Keratinocyte (primary cell): ENCODE results near the gene YY2. TPM values are rescaled to one million over a fixed set of nuclear protein-coding genes. Genes with fewer than 3 reads are reported as not detected.
A peak's percentile ranks its signal among the peaks of the same experiment; 100 is the strongest.

Experiments
- DNase-seq: peaks from one replicate; pipeline ENCODE4 v3.0.0-alpha.2; 2011; ENCODE audit warnings: low read depth, missing footprints, low spot score
- FAIRE-seq: peaks from 2 replicates; lab custom pipeline; 2011; peaks lifted over from hg19 to GRCh38; lab: Jason Lieb, UNC
- H2AFZ ChIP-seq: 2 replicates; pipeline ENCODE4 v1.6.0; 2012; ENCODE audit warnings: low read length, control low read depth, inconsistent platforms; ENCODE audit not compliant: control insufficient read depth
- H3K27ac ChIP-seq: 2 replicates; pipeline ENCODE4 v1.5.1; 2011; ENCODE audit warnings: low read length; ENCODE audit not compliant: control insufficient read depth, insufficient read depth
- H3K27me3 ChIP-seq: 3 replicates; pipeline ENCODE4 v1.6.0; 2011; ENCODE audit warnings: low read length; ENCODE audit not compliant: control insufficient read depth, insufficient read depth; ENCODE audit errors: extremely low read depth
- H3K36me3 ChIP-seq, 2 experiments: 2 replicates in 1 of 2; 3 replicates in 1 of 2; pipeline ENCODE4 v1.5.1; 2011; ENCODE audit warnings: low read length in 2 of 2, mild to moderate bottlenecking in 1 of 2; ENCODE audit not compliant: control insufficient read depth in 2 of 2, insufficient read depth in 2 of 2; ENCODE audit errors: extremely low read depth in 1 of 2
- H3K4me1 ChIP-seq: 3 replicates; pipeline ENCODE4 v1.5.1; 2011; ENCODE audit warnings: low read length; ENCODE audit not compliant: control insufficient read depth, insufficient read depth; ENCODE audit errors: extremely low read depth
- H3K4me2 ChIP-seq: 3 replicates; pipeline ENCODE4 v1.6.0; 2011; ENCODE audit warnings: low read depth, low read length; ENCODE audit not compliant: control insufficient read depth, insufficient read depth; ENCODE audit errors: extremely low read depth
- H3K4me3 ChIP-seq, 3 experiments: fragments of 200-600 bp in 1 of 3; sonication (generic) in 1 of 3; 2 replicates in 2 of 3; 3 replicates in 1 of 3; pipeline ENCODE4 v1.5.1; 2011 to 2016; ENCODE audit warnings: low read length in 3 of 3, mild to moderate bottlenecking in 3 of 3, control low read depth in 2 of 3, inconsistent platforms in 1 of 3, low read depth in 1 of 3, mixed read lengths in 1 of 3, mixed run types in 1 of 3, moderate library complexity in 1 of 3; ENCODE audit not compliant: control insufficient read depth in 2 of 3, insufficient read depth in 2 of 3; ENCODE audit errors: extremely low read depth in 1 of 3
- H3K79me2 ChIP-seq: 2 replicates; pipeline ENCODE4 v1.6.0; 2012; ENCODE audit warnings: low read length; ENCODE audit not compliant: control insufficient read depth, insufficient read depth
- H3K9ac ChIP-seq: 3 replicates; pipeline ENCODE4 v1.6.0; 2011; ENCODE audit warnings: low read length; ENCODE audit not compliant: control insufficient read depth, insufficient read depth; ENCODE audit errors: extremely low read depth
- H3K9me1 ChIP-seq: 3 replicates; pipeline ENCODE4 v1.6.0; 2011; ENCODE audit warnings: low read length; ENCODE audit not compliant: control insufficient read depth, insufficient read depth; ENCODE audit errors: extremely low read depth
- H3K9me3 ChIP-seq: 2 replicates; pipeline ENCODE4 v1.5.1; 2012; ENCODE audit warnings: low read depth, low read length; ENCODE audit not compliant: control insufficient read depth
- H4K20me1 ChIP-seq: 3 replicates; pipeline ENCODE4 v1.6.0; 2011; ENCODE audit warnings: low read length; ENCODE audit not compliant: control insufficient read depth, insufficient read depth; ENCODE audit errors: extremely low read depth
- EZH2 ChIP-seq: IDR thresholded peaks from one replicate; pipeline ENCODE4 v1.6.1; 2012; ENCODE audit warnings: inconsistent platforms, mild to moderate bottlenecking, low read length, moderate library complexity
- dilution Hi-C: fragments of 300-500 bp; cut with MboI; formaldehyde crosslinking; loops from one replicate; pipeline ENCODE4 v1.7.0; 2020; ENCODE audit warnings: low sequenced_read_pairs; ENCODE audit not compliant: extremely low pct_ligation_motif_present
- polyA plus RNA-seq, 5 experiments: library from polyadenylated mRNA; depleted of rRNA in 3 of 5; stranded (reverse) in 3 of 5; stranded (forward) in 1 of 5; unstranded in 1 of 5; fragments of >200 nt; gene quantifications; 1 replicate in 1 of 5; 2 replicates in 3 of 5; 3 replicates in 1 of 5; pipeline versions ENCODE4 v1.2.1 to v1.2.3, GENCODE V29; 2011 to 2012; ENCODE audit warnings: missing spikeins in 2 of 5, low read depth in 1 of 5, low replicate concordance in 1 of 5
- TF ChIP-seq, protein P1 (sequence below), 3 experiments: IDR thresholded peaks in 1 of 3; conservative IDR thresholded peaks in 1 of 3; optimal IDR thresholded peaks in 1 of 3; 2 replicates in 2 of 3; 3 replicates in 1 of 3; pipeline versions ENCODE3 to v1.5.1; 2011; ENCODE audit warnings: low read length in 3 of 3, mild to moderate bottlenecking in 3 of 3, moderate library complexity in 2 of 3, control low read depth in 1 of 3, inconsistent platforms in 1 of 3; ENCODE audit not compliant: insufficient read depth in 2 of 3; ENCODE audit errors: extremely low read depth in 1 of 3

Gene YY2
- polyA plus RNA-seq, 1 donor (not counting 4 experiments of a cell fraction or from before 2014, with no cell fraction given) = 1.2 TPM

DNA sequence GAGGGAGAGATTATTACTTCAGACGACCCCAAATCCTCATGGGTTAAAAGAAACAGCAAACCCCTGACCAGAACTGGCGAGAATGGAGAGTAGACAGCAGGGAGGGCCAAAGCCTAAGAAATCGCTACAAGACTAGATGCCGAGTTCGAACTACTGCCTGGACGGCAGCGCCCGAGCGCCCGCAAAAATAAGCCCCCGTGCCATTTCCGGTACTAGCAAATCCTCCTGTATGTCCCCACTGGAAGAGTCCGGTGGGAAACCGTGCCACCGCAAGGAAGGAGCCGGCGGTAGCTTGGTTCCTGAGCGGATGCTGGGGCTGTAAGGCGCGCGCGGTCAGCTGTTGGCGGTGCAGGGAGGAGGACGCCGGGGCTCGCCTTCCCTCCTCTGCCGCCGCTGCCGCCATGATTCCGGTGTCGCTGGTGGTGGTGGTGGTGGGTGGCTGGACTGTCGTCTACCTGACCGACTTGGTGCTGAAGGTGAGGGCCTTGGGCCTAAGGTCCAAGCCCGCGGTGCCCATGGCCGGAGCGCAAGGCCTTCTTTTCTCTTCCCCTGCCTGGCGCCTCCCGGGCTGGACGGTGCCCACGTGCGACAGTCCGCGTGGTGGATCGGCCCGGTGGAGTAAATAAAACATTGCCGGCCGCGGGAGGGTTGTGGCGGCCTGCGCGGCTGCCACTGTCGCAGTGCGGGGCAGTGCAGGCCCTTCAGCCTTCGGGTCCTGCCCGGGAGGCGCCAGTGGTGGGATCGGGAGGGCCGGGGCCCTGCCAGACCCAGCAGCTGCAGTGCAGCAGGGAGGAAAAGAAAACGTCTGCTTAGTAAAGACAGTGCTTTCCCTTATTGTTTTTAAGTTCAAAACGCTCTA is 16.2 kb upstream of the YY2 start, which contains the start of gene MBTPS2:
MBTPS2 (plus strand) TSS at position 284 of the 859 bp plus-strand sequence; CDS start at position 402, 118 bp downstream.
- dilution Hi-C loops = no loop called here
- Histone ChIP-seq H3K4me2 (peak within 1 kb of the TSS; percentile 78), H3K36me3 (no peaks in the 10 kb centered on the region), H3K27me3 (no peaks in the 10 kb centered on the region), H3K4me3 (peak within 1 kb of the TSS; percentile 60 to 82 (median 77)), H4K20me1 (no peaks in the 10 kb centered on the region), H3K9ac (peak within 1 kb of the TSS; percentile 82), H3K4me1 (peaks cover 3% of the 10 kb centered on the region), H3K9me3 (no peaks in the 10 kb centered on the region), H2AFZ (peak within 1 kb of the TSS; percentile 92), H3K79me2 (peaks cover 11% of the 10 kb centered on the region), H3K27ac (peak within 1 kb of the TSS; percentile 65), H3K9me1 (no peaks in the 10 kb centered on the region)
- no peak for TF ChIP-seq EZH2
- TF ChIP-seq, protein P1, sequence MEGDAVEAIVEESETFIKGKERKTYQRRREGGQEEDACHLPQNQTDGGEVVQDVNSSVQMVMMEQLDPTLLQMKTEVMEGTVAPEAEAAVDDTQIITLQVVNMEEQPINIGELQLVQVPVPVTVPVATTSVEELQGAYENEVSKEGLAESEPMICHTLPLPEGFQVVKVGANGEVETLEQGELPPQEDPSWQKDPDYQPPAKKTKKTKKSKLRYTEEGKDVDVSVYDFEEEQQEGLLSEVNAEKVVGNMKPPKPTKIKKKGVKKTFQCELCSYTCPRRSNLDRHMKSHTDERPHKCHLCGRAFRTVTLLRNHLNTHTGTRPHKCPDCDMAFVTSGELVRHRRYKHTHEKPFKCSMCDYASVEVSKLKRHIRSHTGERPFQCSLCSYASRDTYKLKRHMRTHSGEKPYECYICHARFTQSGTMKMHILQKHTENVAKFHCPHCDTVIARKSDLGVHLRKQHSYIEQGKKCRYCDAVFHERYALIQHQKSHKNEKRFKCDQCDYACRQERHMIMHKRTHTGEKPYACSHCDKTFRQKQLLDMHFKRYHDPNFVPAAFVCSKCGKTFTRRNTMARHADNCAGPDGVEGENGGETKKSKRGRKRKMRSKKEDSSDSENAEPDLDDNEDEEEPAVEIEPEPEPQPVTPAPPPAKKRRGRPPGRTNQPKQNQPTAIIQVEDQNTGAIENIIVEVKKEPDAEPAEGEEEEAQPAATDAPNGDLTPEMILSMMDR (optimal IDR thresholded peaks at IDR 0.05 in 1 of 3, IDR thresholded peaks at IDR 0.05 in 1 of 3, conservative IDR thresholded peaks at IDR 0.05 in 1 of 3; ENCODE audit: extremely low read depth in 1 of 3, insufficient read depth in 2 of 3, low read length in 3 of 3) = peak in 2 of 3 experiments; percentile 9 to 36
- peak; percentile 9 for DNase-seq
- FAIRE-seq = no peak

DNA sequence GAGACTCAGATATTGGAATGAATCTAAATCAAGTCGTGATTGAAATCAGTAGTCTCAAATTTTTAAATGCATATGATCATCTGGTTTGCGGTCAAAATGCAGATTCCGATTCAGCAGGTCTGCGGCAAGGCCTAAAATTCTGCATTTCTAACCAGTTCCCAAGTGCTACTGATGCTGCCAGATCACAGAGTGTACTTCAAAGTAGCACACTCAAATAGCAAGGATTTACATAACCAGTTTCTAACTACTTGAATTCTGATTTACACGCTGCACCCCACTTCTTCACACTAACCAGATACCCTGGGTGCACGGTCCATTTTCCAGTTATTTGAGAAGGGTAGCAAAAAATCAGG is 15.6 kb upstream of the YY2 start:
- dilution Hi-C loops = no loop called here
- Histone ChIP-seq H3K27me3 (no peaks in the 10 kb centered on the region), H3K4me3 (peak overlapping the region; percentile 60 to 82 (median 77)), H3K27ac (peak overlapping the region; percentile 65), H3K9me3 (no peaks in the 10 kb centered on the region), H3K4me1 (peaks cover 3% of the 10 kb centered on the region), H3K79me2 (peaks cover 11% of the 10 kb centered on the region), H4K20me1 (no peaks in the 10 kb centered on the region), H3K36me3 (no peaks in the 10 kb centered on the region), H3K4me2 (peak overlapping the region; percentile 78), H3K9me1 (no peaks in the 10 kb centered on the region), H2AFZ (peak overlapping the region; percentile 66), H3K9ac (peak overlapping the region; percentile 82)
- FAIRE-seq = no peak
- no peak for DNase-seq
- no peak for TF ChIP-seq EZH2
- TF ChIP-seq, protein P1 (optimal IDR thresholded peaks at IDR 0.05 in 1 of 3, IDR thresholded peaks at IDR 0.05 in 1 of 3, conservative IDR thresholded peaks at IDR 0.05 in 1 of 3; ENCODE audit: extremely low read depth in 1 of 3, insufficient read depth in 2 of 3, low read length in 3 of 3) = no peak
